ENCODE results near the gene NCKAP5. TPM values are rescaled to one million over a fixed set of nuclear protein-coding genes. Genes with fewer than 3 reads are reported as not detected.

NCKAP5 gene
- total and polyA plus RNA-seq, 2 of the 13 experiments (the other 11 are each of a cell fraction or from before 2014, with no cell fraction given), result 0.01 TPM; not detected in 1

DNA sequence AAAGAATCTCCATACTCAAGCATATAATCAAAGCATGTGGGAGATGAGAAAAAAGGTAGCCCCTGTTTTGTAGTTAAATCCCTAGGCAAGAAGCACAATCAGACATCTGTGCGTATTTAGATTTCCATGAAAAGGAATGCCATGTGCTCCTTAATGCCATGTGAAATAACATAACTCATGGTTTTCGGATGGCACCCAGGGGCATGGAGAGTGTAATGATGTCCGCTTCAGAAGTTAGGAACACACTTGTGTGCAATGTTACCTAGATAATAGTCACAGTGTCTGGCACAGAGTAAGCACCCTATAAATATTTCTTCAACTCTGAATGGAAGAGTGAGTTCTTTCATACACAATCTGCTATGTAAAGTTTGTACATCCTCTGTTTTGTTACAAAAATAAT, 197.0 kb downstream of the NCKAP5 start:
- ATAC-seq (no peak), DNase-seq (ENCODE audit: low spot score) (no peak), FAIRE-seq (no peak)
- Histone ChIP-seq H3K9me3 (ENCODE audit: low read length) (peaks cover 3% of the 10 kb centered on the region; the same call in 1 of the 2 replicates), H3K36me3 (replicated peaks in 1 of 2; ENCODE audit: control insufficient read depth in 1 of 2, insufficient read depth in 2 of 2, low read length in 2 of 2) (no peaks in the 10 kb centered on the region), H3K79me2 (ENCODE audit: insufficient read depth, low read length) (no peaks in the 10 kb centered on the region), H4K20me1 (ENCODE audit: insufficient read depth, low read length) (no peaks in the 10 kb centered on the region), H3K27me3 (ENCODE audit: control insufficient read depth in 1 of 2, insufficient read depth in 2 of 2, low read length in 2 of 2) (no peaks in the 10 kb centered on the region; a peak in 1 of 5 replicates), H3K27ac (ENCODE audit: extremely low read length, insufficient read depth, low read length) (no peak overlapping the region), H3K4me3 (replicated peaks in 1 of 3; ENCODE audit: insufficient read depth in 1 of 3, low read depth in 2 of 3, low read length in 3 of 3) (no peak overlapping the region), H3K4me2 (ENCODE audit: low read depth, low read length) (no peak overlapping the region), H3K9ac (ENCODE audit: insufficient read depth, low read depth, low read length) (no peak overlapping the region), H2AFZ (ENCODE audit: low read length) (no peak overlapping the region), H3K4me1 (ENCODE audit: insufficient read depth, low read length) (no peaks in the 10 kb centered on the region)
- BruUV-seq (replicated peaks), result no TSS peak
- WGBS (ENCODE audit: low lambda C conversion rate), result 41% methylated on average over 3 of the region's 3 CpGs
- TF ChIP-seq ZFP62 (CRISPR knock-in tag; IDR thresholded peaks at IDR 0.05), result no peak
- TF ChIP-seq SIN3B (IDR thresholded peaks at IDR 0.05; ENCODE audit: low read length), result no peak
- in situ Hi-C loops (cut with HindIII; ENCODE audit: extremely low pct_ligation_motif_present, low pct_unique_long_range_greater_than_20kb), result no loop called here
- CTCF ChIA-PET (ENCODE audit: low intra/inter-chr PET ratio, low total read pairs), result no interaction called here
- intact Hi-C loops (cut with micrococcal nuclease; ENCODE audit: unreplicated experiment), result no loop called here
- POLR2A ChIA-PET, result no interaction called here

DNA sequence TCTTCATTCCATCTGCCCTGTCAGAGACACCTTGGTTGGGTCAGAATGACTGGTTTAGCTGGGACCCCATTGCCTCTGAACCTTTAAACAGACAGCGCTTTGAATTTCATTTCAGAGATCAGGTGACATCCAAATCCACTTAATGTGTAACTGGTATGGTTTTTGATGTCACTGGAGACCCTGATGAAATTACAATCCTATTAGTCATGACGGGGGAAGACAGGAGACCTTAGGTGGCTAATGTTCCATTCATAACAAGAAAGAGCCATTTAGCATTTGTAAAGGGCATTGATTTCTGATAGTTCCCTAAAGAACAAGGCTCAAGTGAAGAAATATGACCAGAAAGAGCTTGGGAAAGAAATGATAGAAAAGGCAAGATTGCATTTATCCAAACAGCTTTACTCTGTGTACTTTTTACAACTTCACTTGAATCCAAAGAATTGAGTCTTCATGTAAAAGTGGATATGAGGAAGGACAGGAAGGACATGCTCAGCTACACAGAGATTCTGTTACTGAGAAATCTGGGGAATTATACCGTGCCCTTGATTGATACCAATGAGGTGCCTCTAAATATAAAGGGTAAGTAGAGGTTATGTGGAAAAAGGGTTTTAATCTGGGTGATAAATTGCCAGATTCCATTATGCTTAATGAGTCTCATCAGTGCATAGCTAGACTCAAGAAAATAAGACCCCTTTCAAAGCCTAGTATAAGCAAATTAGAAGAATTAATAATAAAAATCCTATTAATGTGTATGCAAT, 198.2 kb downstream of the NCKAP5 start:
- no peak overlapping the region for H3K9ac ChIP-seq (ENCODE audit: insufficient read depth, low read depth, low read length)
- no peaks in the 10 kb centered on the region; a peak in 1 of 5 replicates for H3K27me3 ChIP-seq (ENCODE audit: control insufficient read depth in 1 of 2, insufficient read depth in 2 of 2, low read length in 2 of 2)
- ATAC-seq, result no peak
- H3K27ac ChIP-seq (ENCODE audit: extremely low read length, insufficient read depth, low read length), result no peak overlapping the region
- 21% methylated on average over 3 of the region's 3 CpGs for WGBS (ENCODE audit: low lambda C conversion rate)
- no peak overlapping the region for H3K4me3 ChIP-seq (replicated peaks in 1 of 3; ENCODE audit: insufficient read depth in 1 of 3, low read depth in 2 of 3, low read length in 3 of 3)
- BruUV-seq (replicated peaks), result no TSS peak
- intact Hi-C loops (cut with micrococcal nuclease; ENCODE audit: unreplicated experiment) (no loop called here), in situ Hi-C loops (cut with HindIII; ENCODE audit: extremely low pct_ligation_motif_present, low pct_unique_long_range_greater_than_20kb) (no loop called here)
- H3K4me1 ChIP-seq (ENCODE audit: insufficient read depth, low read length), result no peaks in the 10 kb centered on the region
- no peak overlapping the region for H2AFZ ChIP-seq (ENCODE audit: low read length)
- no peaks in the 10 kb centered on the region for H3K36me3 ChIP-seq (replicated peaks in 1 of 2; ENCODE audit: control insufficient read depth in 1 of 2, insufficient read depth in 2 of 2, low read length in 2 of 2)
- no peaks in the 10 kb centered on the region for H3K79me2 ChIP-seq (ENCODE audit: insufficient read depth, low read length)
- FAIRE-seq, result no peak
- H3K4me2 ChIP-seq (ENCODE audit: low read depth, low read length), result no peak overlapping the region
- ChIA-PET CTCF (ENCODE audit: low intra/inter-chr PET ratio, low total read pairs) (no interaction called here), POLR2A (no interaction called here)
- peaks cover 3% of the 10 kb centered on the region; the same call in 1 of the 2 replicates for H3K9me3 ChIP-seq (ENCODE audit: low read length)
- no peaks in the 10 kb centered on the region for H4K20me1 ChIP-seq (ENCODE audit: insufficient read depth, low read length)
- DNase-seq (ENCODE audit: low spot score), result no peak
- TF ChIP-seq NBN (conservative IDR thresholded peaks at IDR 0.05) (no peak), HDAC1 (CRISPR knock-in tag; IDR thresholded peaks at IDR 0.05) (no peak), ZNF773 (CRISPR knock-in tag; IDR thresholded peaks at IDR 0.05; ENCODE audit: borderline replicate concordance) (no peak), ZFYVE20 (CRISPR knock-in tag; IDR thresholded peaks at IDR 0.05; ENCODE audit: borderline replicate concordance, low read depth) (no peak), EED (CRISPR knock-in tag; IDR thresholded peaks at IDR 0.05) (no peak), BCL6 (CRISPR knock-in tag; IDR thresholded peaks at IDR 0.05) (no peak), JUND (CRISPR knock-in tag; IDR thresholded peaks at IDR 0.05) (no peak), HOXA7 (CRISPR knock-in tag; IDR thresholded peaks at IDR 0.05) (no peak), SETDB1 (CRISPR knock-in tag; IDR thresholded peaks at IDR 0.05; ENCODE audit: borderline replicate concordance) (no peak), HDAC6 (IDR thresholded peaks at IDR 0.05; ENCODE audit: low read depth, low read length) (no peak), NFKB2 (CRISPR knock-in tag; IDR thresholded peaks at IDR 0.05; ENCODE audit: borderline replicate concordance) (no peak), ATM (IDR thresholded peaks at IDR 0.05; ENCODE audit: borderline replicate concordance) (no peak), CEBPB (IDR thresholded peaks at IDR 0.05; ENCODE audit: borderline replicate concordance, low read depth, low read length) (no peak), KMT2B (CRISPR knock-in tag; IDR thresholded peaks at IDR 0.05) (no peak)
- TF ChIP-seq, protein P1, sequence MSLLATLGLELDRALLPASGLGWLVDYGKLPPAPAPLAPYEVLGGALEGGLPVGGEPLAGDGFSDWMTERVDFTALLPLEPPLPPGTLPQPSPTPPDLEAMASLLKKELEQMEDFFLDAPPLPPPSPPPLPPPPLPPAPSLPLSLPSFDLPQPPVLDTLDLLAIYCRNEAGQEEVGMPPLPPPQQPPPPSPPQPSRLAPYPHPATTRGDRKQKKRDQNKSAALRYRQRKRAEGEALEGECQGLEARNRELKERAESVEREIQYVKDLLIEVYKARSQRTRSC (CRISPR knock-in tag; IDR thresholded peaks at IDR 0.05; ENCODE audit: low read depth), result no peak
- TF ChIP-seq, protein P2, sequence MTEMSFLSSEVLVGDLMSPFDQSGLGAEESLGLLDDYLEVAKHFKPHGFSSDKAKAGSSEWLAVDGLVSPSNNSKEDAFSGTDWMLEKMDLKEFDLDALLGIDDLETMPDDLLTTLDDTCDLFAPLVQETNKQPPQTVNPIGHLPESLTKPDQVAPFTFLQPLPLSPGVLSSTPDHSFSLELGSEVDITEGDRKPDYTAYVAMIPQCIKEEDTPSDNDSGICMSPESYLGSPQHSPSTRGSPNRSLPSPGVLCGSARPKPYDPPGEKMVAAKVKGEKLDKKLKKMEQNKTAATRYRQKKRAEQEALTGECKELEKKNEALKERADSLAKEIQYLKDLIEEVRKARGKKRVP (CRISPR knock-in tag; IDR thresholded peaks at IDR 0.05), result no peak

Data from HepG2 (cell line).